Naive B cell (primary cell): ENCODE results near the gene SETD7. TPM values are rescaled to one million over a fixed set of nuclear protein-coding genes. Genes with fewer than 3 reads are reported as not detected.
"Not testable (repeated sequence)": the region's sequence is repeated elsewhere in the genome, so short reads cannot be mapped to it uniquely, and the experiment has no call there.

Experiments used
- ATAC-seq, 2 donors: fragments of 150-1000 bp; cut with Tn5 transposase; 2 replicates each; pipeline ENCODE4 v1.10.0; 2021; ENCODE audit warnings: low read depth in 2 of 2, mild to moderate bottlenecking in 2 of 2, moderate library complexity in 2 of 2
- DNase-seq: peaks from one replicate; pipeline ENCODE4 v3.0.0; 2022
- H3K27ac Mint-ChIP-seq, 6 donors: one replicate each; pipeline ENCODE4 v1.8.0; 2020 to 2022; ENCODE audit warnings: mild to moderate bottlenecking in 6 of 6, mixed read lengths in 6 of 6, moderate library complexity in 5 of 6, inconsistent platforms in 2 of 6
- H3K27me3 Mint-ChIP-seq, 3 donors: one replicate each; pipeline ENCODE4 v1.8.0; 2021 to 2022; ENCODE audit warnings: mixed read lengths in 3 of 3, mild to moderate bottlenecking in 1 of 3
- H3K36me3 Mint-ChIP-seq, 2 donors: one replicate each; pipeline ENCODE4 v1.8.0; 2020 to 2022; ENCODE audit warnings: mixed read lengths in 2 of 2, inconsistent platforms in 1 of 2, mild to moderate bottlenecking in 1 of 2
- H3K4me1 Mint-ChIP-seq, 3 donors: one replicate each; pipeline ENCODE4 v1.8.0; 2020 to 2022; ENCODE audit warnings: mixed read lengths in 3 of 3, inconsistent platforms in 1 of 3, mild to moderate bottlenecking in 1 of 3, moderate library complexity in 1 of 3
- H3K4me3 Mint-ChIP-seq, 8 donors: one replicate each; pipeline ENCODE4 v1.8.0; 2020 to 2022; ENCODE audit warnings: mild to moderate bottlenecking in 8 of 8, mixed read lengths in 8 of 8, moderate library complexity in 8 of 8, inconsistent platforms in 2 of 8
- H3K9me3 Mint-ChIP-seq, 7 donors: one replicate each; pipeline ENCODE4 v1.8.0; 2020 to 2022; ENCODE audit warnings: mixed read lengths in 7 of 7, mild to moderate bottlenecking in 5 of 7, inconsistent platforms in 2 of 7, moderate library complexity in 1 of 7
- polyA plus RNA-seq, 6 donors: library from polyadenylated mRNA; unstranded; fragments of 300-500 nt; fragmentation: Illumina TruSeq; gene quantifications; one replicate each; pipeline ENCODE4 v1.2.3, GENCODE V29; 2021; ENCODE audit warnings: low read depth in 6 of 6

Gene SETD7
- polyA plus RNA-seq, 6 donors from 2014 or later, result 6.2 to 18.2 (median 11.9) TPM

- Mint-ChIP-seq H3K36me3 (no peaks in the 10 kb centered on the region), H3K27me3 (no peaks in the 10 kb centered on the region), H3K4me1 (peaks cover 0 to 4% (median 3%) of the 10 kb centered on the region in 3 donors), H3K4me3 (no peak overlapping the region), H3K27ac (peak overlapping the region in 2 of 6 donors; percentile 64 to 79), H3K9me3 (no peaks in the 10 kb centered on the region)
- DNase-seq (no peak), ATAC-seq (no peak)
Observed at GRCh38 chr4:139481465-139481864, 74.6 kb downstream of the SETD7 start.

GRCh38 chr4:139476363-139476762 is 79.7 kb downstream of the SETD7 start:
- Mint-ChIP-seq H3K36me3 (peaks cover 0 to 21% of the 10 kb centered on the region in 2 donors), H3K27ac (no peak overlapping the region), H3K9me3 (peaks cover 0 to 6% (median 3%) of the 10 kb centered on the region in 7 donors), H3K27me3 (no peaks in the 10 kb centered on the region), H3K4me1 (peaks cover 4 to 9% (median 9%) of the 10 kb centered on the region in 3 donors), H3K4me3 (no peak overlapping the region)
- DNase-seq, result no peak
- no peak for ATAC-seq

- no peak for DNase-seq
- no peak for ATAC-seq
- Mint-ChIP-seq H3K27me3 (no peaks in the 10 kb centered on the region), H3K4me1 (peaks cover 30 to 38% (median 36%) of the 10 kb centered on the region in 3 donors), H3K4me3 (no peak overlapping the region), H3K9me3 (peaks cover 6 to 29% (median 16%) of the 10 kb centered on the region in 7 donors), H3K36me3 (peaks cover 24 to 42% of the 10 kb centered on the region in 2 donors), H3K27ac (no peak overlapping the region)
Observed at GRCh38 chr4:139472852-139473251, 83.2 kb downstream of the SETD7 start.

GRCh38 chr4:139470997-139471665 is 84.9 kb downstream of the SETD7 start:
- Mint-ChIP-seq H3K4me1 (peaks cover 30 to 43% (median 40%) of the 10 kb centered on the region in 3 donors), H3K36me3 (peaks cover 25 to 40% of the 10 kb centered on the region in 2 donors), H3K9me3 (peaks cover 6 to 30% (median 17%) of the 10 kb centered on the region in 7 donors), H3K27me3 (no peaks in the 10 kb centered on the region), H3K27ac (peak overlapping the region in 4 of 6 donors; percentile 41 to 81 (median 76)), H3K4me3 (peak overlapping the region in 5 of 8 donors; percentile 41 to 79 (median 71))
- DNase-seq, result peak; percentile 24
- peak; percentile 71 to 87 for ATAC-seq

- ATAC-seq (no peak), DNase-seq (no peak)
- Mint-ChIP-seq H3K27me3 (no peaks in the 10 kb centered on the region), H3K4me3 (peak overlapping the region in 2 of 8 donors; percentile 60 to 69), H3K4me1 (peaks cover 30 to 47% (median 40%) of the 10 kb centered on the region in 3 donors), H3K9me3 (peaks cover 6 to 30% (median 17%) of the 10 kb centered on the region in 7 donors), H3K36me3 (peaks cover 25 to 35% of the 10 kb centered on the region in 2 donors), H3K27ac (peak overlapping the region in 2 of 6 donors; percentile 38 to 56)
Observed at GRCh38 chr4:139470295-139470694, 85.7 kb downstream of the SETD7 start.

- peaks cover 30 to 50% (median 40%) of the 10 kb centered on the region in 3 donors for H3K4me1 Mint-ChIP-seq
- H3K4me3 Mint-ChIP-seq, result no peak overlapping the region
- H3K27ac Mint-ChIP-seq, result peak overlapping the region in 1 of 6 donors; percentile 30
- no peaks in the 10 kb centered on the region for H3K27me3 Mint-ChIP-seq
- peaks cover 25 to 35% of the 10 kb centered on the region in 2 donors for H3K36me3 Mint-ChIP-seq
- H3K9me3 Mint-ChIP-seq, result peaks cover 6 to 30% (median 17%) of the 10 kb centered on the region in 7 donors
- no peak for DNase-seq
- ATAC-seq, result no peak
Observed at GRCh38 chr4:139469869-139470268, 86.2 kb downstream of the SETD7 start.

- H3K27ac Mint-ChIP-seq, result peak overlapping the region in 1 of 6 donors; percentile 43
Observed at GRCh38 chr4:139469216-139469615, 86.8 kb downstream of the SETD7 start.

GRCh38 chr4:139468756-139469155 is 87.3 kb downstream of the SETD7 start:
- H3K9me3 Mint-ChIP-seq, result peaks cover 6 to 30% (median 17%) of the 10 kb centered on the region in 7 donors
- not testable (repeated sequence) for H3K4me3 Mint-ChIP-seq, DNase-seq, ATAC-seq, H3K27me3 Mint-ChIP-seq, H3K27ac Mint-ChIP-seq
- peaks cover 25 to 35% of the 10 kb centered on the region in 2 donors for H3K36me3 Mint-ChIP-seq
- H3K4me1 Mint-ChIP-seq, result peaks cover 30 to 54% (median 44%) of the 10 kb centered on the region in 3 donors

More at GRCh38 chr4:139469216-139469615, 86.8 kb downstream of the SETD7 start:
- Mint-ChIP-seq H3K4me3 (no peak overlapping the region), H3K9me3 (peaks cover 6 to 30% (median 17%) of the 10 kb centered on the region in 7 donors), H3K36me3 (peaks cover 25 to 35% of the 10 kb centered on the region in 2 donors), H3K27me3 (no peaks in the 10 kb centered on the region), H3K4me1 (peaks cover 30 to 50% (median 40%) of the 10 kb centered on the region in 3 donors)
- DNase-seq, result no peak
- no peak for ATAC-seq

GRCh38 chr4:139465922-139466321 is 90.1 kb downstream of the SETD7 start:
- H3K27ac Mint-ChIP-seq, result no peak overlapping the region

GRCh38 chr4:139464512-139464911 is 91.5 kb downstream of the SETD7 start:
- Mint-ChIP-seq H3K36me3 (peaks cover 17 to 18% of the 10 kb centered on the region in 2 donors), H3K4me1 (peaks cover 20 to 43% (median 40%) of the 10 kb centered on the region in 3 donors), H3K9me3 (peaks cover 6 to 18% (median 15%) of the 10 kb centered on the region in 7 donors)
- H3K27ac Mint-ChIP-seq, DNase-seq, H3K4me3 Mint-ChIP-seq, H3K27me3 Mint-ChIP-seq, ATAC-seq: not testable (repeated sequence)

More at GRCh38 chr4:139465922-139466321, 90.1 kb downstream of the SETD7 start:
- peaks cover 25 to 49% (median 43%) of the 10 kb centered on the region in 3 donors for H3K4me1 Mint-ChIP-seq
- H3K27me3 Mint-ChIP-seq, result no peaks in the 10 kb centered on the region
- peaks cover 6 to 21% (median 16%) of the 10 kb centered on the region in 7 donors for H3K9me3 Mint-ChIP-seq
- no peak overlapping the region for H3K4me3 Mint-ChIP-seq
- peaks cover 22 to 25% of the 10 kb centered on the region in 2 donors for H3K36me3 Mint-ChIP-seq
- ATAC-seq (no peak), DNase-seq (no peak)

GRCh38 chr4:139461022-139461628 is 94.9 kb downstream of the SETD7 start:
- DNase-seq, result no peak
- Mint-ChIP-seq H3K9me3 (no peaks in the 10 kb centered on the region), H3K27ac (peak overlapping the region in 1 of 6 donors; percentile 63), H3K4me3 (no peak overlapping the region), H3K27me3 (no peaks in the 10 kb centered on the region), H3K4me1 (peaks cover 33 to 56% (median 53%) of the 10 kb centered on the region in 3 donors), H3K36me3 (peaks cover 0 to 11% of the 10 kb centered on the region in 2 donors)
- ATAC-seq, result no peak

GRCh38 chr4:139460565-139460964 is 95.5 kb downstream of the SETD7 start:
- H3K27ac Mint-ChIP-seq, result no peak overlapping the region
- DNase-seq (no peak), ATAC-seq (no peak)
- peaks cover 0 to 11% of the 10 kb centered on the region in 2 donors for H3K36me3 Mint-ChIP-seq
- H3K4me1 Mint-ChIP-seq, result peaks cover 37 to 58% (median 57%) of the 10 kb centered on the region in 3 donors
- H3K9me3 Mint-ChIP-seq, result no peaks in the 10 kb centered on the region
- no peak overlapping the region for H3K4me3 Mint-ChIP-seq
- no peaks in the 10 kb centered on the region for H3K27me3 Mint-ChIP-seq

- H3K27me3 Mint-ChIP-seq, result no peaks in the 10 kb centered on the region
- peak overlapping the region in 1 of 6 donors; percentile 64 for H3K27ac Mint-ChIP-seq
- no peak for ATAC-seq
- H3K4me3 Mint-ChIP-seq, result peak overlapping the region in 1 of 8 donors; percentile 30
- no peak for DNase-seq
- H3K36me3 Mint-ChIP-seq, result peaks cover 0 to 11% of the 10 kb centered on the region in 2 donors
- H3K9me3 Mint-ChIP-seq, result no peaks in the 10 kb centered on the region
- H3K4me1 Mint-ChIP-seq, result peaks cover 52 to 72% (median 68%) of the 10 kb centered on the region in 3 donors
Observed at GRCh38 chr4:139458999-139459398, 97.0 kb downstream of the SETD7 start.
